ENCODE data around the gene CDH24. TPM values are rescaled to one million over a fixed set of nuclear protein-coding genes. Genes with fewer than 3 reads are reported as not detected.

The CDH24 gene
- total and polyA plus RNA-seq, 2 of the 13 experiments (the other 11 are each of a cell fraction or from before 2014, with no cell fraction given), result 0.69 to 0.99 TPM

DNA sequence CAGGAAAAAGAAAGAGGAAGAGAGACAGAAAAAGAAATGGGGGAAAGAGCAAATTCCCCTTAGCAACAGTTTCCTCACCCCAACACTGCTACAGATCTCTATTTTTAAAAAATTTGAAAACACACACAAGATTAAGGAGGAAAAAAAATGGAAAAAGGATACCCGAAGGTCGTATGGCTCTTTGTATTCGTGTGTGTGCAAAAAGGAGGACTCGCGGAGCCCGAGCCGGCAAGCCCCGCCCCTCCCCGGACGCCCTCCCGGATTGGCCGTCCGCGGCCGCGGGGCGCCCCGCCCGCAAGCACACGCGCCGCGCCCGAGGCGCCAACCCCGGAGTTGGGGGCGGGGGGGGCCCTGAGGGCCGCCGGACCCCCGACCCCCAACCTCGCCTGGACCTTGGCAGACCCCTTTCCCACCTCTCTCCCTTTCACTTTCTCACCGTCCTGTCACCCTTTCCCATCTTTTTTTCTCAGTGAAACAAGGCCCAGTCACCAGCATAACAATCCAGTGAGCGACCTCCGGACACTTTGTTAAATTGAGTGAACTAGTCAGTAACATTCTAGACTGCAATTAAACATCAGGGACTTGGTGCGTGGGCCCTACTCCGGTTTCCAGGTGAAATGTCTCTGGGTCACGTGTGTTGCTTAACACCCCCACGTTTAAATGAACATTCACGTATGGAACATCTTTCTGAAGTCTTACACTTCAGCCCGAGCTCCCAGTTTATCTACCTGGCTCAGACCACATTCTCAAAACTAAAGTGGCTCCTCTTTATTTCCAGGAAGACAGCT, 47.2 kb downstream of the CDH24 start, which contains the start of gene C14orf93 (continued):
- TF ChIP-seq, protein P1, sequence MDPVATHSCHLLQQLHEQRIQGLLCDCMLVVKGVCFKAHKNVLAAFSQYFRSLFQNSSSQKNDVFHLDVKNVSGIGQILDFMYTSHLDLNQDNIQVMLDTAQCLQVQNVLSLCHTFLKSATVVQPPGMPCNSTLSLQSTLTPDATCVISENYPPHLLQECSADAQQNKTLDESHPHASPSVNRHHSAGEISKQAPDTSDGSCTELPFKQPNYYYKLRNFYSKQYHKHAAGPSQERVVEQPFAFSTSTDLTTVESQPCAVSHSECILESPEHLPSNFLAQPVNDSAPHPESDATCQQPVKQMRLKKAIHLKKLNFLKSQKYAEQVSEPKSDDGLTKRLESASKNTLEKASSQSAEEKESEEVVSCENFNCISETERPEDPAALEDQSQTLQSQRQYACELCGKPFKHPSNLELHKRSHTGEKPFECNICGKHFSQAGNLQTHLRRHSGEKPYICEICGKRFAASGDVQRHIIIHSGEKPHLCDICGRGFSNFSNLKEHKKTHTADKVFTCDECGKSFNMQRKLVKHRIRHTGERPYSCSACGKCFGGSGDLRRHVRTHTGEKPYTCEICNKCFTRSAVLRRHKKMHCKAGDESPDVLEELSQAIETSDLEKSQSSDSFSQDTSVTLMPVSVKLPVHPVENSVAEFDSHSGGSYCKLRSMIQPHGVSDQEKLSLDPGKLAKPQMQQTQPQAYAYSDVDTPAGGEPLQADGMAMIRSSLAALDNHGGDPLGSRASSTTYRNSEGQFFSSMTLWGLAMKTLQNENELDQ (CRISPR knock-in tag; IDR thresholded peaks at IDR 0.05; ENCODE audit: borderline replicate concordance), result no peak
- TF ChIP-seq ZNF382 (CRISPR knock-in tag; IDR thresholded peaks at IDR 0.05; ENCODE audit: borderline replicate concordance), result no peak
- TF ChIP-seq, protein P2, sequence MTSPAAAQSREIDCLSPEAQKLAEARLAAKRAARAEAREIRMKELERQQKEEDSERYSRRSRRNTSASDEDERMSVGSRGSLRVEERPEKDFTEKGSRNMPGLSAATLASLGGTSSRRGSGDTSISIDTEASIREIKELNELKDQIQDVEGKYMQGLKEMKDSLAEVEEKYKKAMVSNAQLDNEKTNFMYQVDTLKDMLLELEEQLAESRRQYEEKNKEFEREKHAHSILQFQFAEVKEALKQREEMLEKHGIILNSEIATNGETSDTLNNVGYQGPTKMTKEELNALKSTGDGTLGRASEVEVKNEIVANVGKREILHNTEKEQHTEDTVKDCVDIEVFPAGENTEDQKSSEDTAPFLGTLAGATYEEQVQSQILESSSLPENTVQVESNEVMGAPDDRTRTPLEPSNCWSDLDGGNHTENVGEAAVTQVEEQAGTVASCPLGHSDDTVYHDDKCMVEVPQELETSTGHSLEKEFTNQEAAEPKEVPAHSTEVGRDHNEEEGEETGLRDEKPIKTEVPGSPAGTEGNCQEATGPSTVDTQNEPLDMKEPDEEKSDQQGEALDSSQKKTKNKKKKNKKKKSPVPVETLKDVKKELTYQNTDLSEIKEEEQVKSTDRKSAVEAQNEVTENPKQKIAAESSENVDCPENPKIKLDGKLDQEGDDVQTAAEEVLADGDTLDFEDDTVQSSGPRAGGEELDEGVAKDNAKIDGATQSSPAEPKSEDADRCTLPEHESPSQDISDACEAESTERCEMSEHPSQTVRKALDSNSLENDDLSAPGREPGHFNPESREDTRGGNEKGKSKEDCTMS (CRISPR knock-in tag; conservative IDR thresholded peaks at IDR 0.05), result no peak; the same call in 1 of the 2 replicates
- no peak for TF ChIP-seq SNRNP70 (IDR thresholded peaks at IDR 0.05; ENCODE audit: low read depth, low read length)
- TF ChIP-seq, protein P3, sequence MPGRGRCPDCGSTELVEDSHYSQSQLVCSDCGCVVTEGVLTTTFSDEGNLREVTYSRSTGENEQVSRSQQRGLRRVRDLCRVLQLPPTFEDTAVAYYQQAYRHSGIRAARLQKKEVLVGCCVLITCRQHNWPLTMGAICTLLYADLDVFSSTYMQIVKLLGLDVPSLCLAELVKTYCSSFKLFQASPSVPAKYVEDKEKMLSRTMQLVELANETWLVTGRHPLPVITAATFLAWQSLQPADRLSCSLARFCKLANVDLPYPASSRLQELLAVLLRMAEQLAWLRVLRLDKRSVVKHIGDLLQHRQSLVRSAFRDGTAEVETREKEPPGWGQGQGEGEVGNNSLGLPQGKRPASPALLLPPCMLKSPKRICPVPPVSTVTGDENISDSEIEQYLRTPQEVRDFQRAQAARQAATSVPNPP (CRISPR knock-in tag; IDR thresholded peaks at IDR 0.05), result peak; percentile 86; the same call in 1 of the 2 replicates
- TF ChIP-seq TBL1XR1 (IDR thresholded peaks at IDR 0.05; ENCODE audit: borderline replicate concordance, low read length, partially characterized antibody), result peak; percentile 22
- TF ChIP-seq, protein P4, sequence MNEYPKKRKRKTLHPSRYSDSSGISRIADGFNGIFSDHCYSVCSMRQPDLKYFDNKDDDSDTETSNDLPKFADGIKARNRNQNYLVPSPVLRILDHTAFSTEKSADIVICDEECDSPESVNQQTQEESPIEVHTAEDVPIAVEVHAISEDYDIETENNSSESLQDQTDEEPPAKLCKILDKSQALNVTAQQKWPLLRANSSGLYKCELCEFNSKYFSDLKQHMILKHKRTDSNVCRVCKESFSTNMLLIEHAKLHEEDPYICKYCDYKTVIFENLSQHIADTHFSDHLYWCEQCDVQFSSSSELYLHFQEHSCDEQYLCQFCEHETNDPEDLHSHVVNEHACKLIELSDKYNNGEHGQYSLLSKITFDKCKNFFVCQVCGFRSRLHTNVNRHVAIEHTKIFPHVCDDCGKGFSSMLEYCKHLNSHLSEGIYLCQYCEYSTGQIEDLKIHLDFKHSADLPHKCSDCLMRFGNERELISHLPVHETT (CRISPR knock-in tag; conservative IDR thresholded peaks at IDR 0.05), result no peak
- TF ChIP-seq, protein P5, sequence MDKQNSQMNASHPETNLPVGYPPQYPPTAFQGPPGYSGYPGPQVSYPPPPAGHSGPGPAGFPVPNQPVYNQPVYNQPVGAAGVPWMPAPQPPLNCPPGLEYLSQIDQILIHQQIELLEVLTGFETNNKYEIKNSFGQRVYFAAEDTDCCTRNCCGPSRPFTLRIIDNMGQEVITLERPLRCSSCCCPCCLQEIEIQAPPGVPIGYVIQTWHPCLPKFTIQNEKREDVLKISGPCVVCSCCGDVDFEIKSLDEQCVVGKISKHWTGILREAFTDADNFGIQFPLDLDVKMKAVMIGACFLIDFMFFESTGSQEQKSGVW (CRISPR knock-in tag; IDR thresholded peaks at IDR 0.05; ENCODE audit: borderline replicate concordance), result no peak
- peak; percentile 55; the same call in 1 of the 2 replicates for TF ChIP-seq DMAP1 (CRISPR knock-in tag; IDR thresholded peaks at IDR 0.05)
- no peak for TF ChIP-seq JARID2 (CRISPR knock-in tag; IDR thresholded peaks at IDR 0.05; ENCODE audit: insufficient replicate concordance)
- peak; percentile 45; the same call in 1 of the 2 replicates for TF ChIP-seq BHLHE40 (IDR thresholded peaks at IDR 0.05; ENCODE audit: low read length)
- no peak for TF ChIP-seq NCOA5 (CRISPR knock-in tag; IDR thresholded peaks at IDR 0.05)
- TF ChIP-seq ZNF235 (CRISPR knock-in tag; IDR thresholded peaks at IDR 0.05; ENCODE audit: borderline replicate concordance), result peak; percentile 68; the same call in 1 of the 2 replicates
- TF ChIP-seq, protein P6, sequence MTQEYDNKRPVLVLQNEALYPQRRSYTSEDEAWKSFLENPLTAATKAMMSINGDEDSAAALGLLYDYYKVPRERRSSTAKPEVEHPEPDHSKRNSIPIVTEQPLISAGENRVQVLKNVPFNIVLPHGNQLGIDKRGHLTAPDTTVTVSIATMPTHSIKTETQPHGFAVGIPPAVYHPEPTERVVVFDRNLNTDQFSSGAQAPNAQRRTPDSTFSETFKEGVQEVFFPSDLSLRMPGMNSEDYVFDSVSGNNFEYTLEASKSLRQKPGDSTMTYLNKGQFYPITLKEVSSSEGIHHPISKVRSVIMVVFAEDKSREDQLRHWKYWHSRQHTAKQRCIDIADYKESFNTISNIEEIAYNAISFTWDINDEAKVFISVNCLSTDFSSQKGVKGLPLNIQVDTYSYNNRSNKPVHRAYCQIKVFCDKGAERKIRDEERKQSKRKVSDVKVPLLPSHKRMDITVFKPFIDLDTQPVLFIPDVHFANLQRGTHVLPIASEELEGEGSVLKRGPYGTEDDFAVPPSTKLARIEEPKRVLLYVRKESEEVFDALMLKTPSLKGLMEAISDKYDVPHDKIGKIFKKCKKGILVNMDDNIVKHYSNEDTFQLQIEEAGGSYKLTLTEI (CRISPR knock-in tag; conservative IDR thresholded peaks at IDR 0.05), result no peak
- TF ChIP-seq ZNF670 (CRISPR knock-in tag; IDR thresholded peaks at IDR 0.05; ENCODE audit: borderline replicate concordance), result 0 out of 2 replicates have a peak, but pooled peaks have one; percentile 18
- no peak for TF ChIP-seq ZNF629 (CRISPR knock-in tag; conservative IDR thresholded peaks at IDR 0.05)
